Hepatocyte (in vitro differentiated cells): ENCODE data around the gene CGREF1.

Experiments used
- CTCF ChIP-seq: fragments of 200-600 bp; sonication (generic); IDR thresholded peaks from 2 replicates; pipeline ENCODE4 v1.5.1; 2016; ENCODE audit warnings: antibody characterized with exemption, mild to moderate bottlenecking; ENCODE audit not compliant: poor library complexity
- EZH2phosphoT487 ChIP-seq: fragments of 200-600 bp; sonication (generic); IDR thresholded peaks from one replicate; pipeline ENCODE4 v1.6.1; 2018; ENCODE audit warnings: antibody characterized with exemption, mild to moderate bottlenecking, low read depth, moderate library complexity; ENCODE audit not compliant: unreplicated experiment, severe bottlenecking

- TF ChIP-seq CTCF: no peak
- no peak for TF ChIP-seq EZH2phosphoT487
These were observed 20.4 kb upstream of the CGREF1 start, which contains the start of gene PRR30 for GRCh38 chr2:27139310-27139709.
